Measurements from ENCODE around the gene NPEPL1. TPM values are rescaled to one million over a fixed set of nuclear protein-coding genes. Genes with fewer than 3 reads are reported as not detected.

The NPEPL1 gene
- total RNA-seq, 3 donors from 2014 or later = 26.8 to 35.7 (median 30.8) TPM

- intact Hi-C loops (cut with DNase I; ENCODE audit: low total_unique reads) = no loop called here
These were observed 14.5 kb downstream of the NPEPL1 start for GRCh38 chr20:58706975-58707681.

DNA sequence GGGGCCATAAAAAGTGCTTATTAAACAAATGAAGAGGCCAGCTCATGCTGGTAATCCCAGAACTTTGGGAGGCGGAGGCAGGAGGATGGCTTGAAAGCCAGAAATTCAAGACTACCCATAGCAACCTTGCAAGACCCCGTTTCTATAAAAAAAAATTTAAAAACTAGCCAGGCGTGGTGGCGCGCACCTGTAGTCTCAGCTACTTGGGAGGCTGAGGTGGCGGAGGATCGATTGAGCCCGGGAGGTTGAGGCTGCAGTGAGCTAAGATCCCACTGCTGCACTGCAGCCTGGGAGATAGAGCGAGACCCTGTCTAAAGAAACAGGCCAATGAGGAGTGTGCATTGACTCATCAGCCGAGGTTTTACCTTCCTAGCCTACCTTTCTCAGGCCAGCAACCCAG is 15.2 kb downstream of the NPEPL1 start:
- Histone ChIP-seq H3K9me3 (no peaks in the 10 kb centered on the region), H3K4me1 (no peaks in the 10 kb centered on the region), H3K27ac (no peak overlapping the region), H3K36me3 (no peaks in the 10 kb centered on the region), H3K4me3 (no peak overlapping the region), H3K27me3 (no peaks in the 10 kb centered on the region)
- intact Hi-C loops (cut with DNase I; ENCODE audit: low total_unique reads) = no loop called here
- peak in 1 of 2 donors; percentile 10 for DNase-seq (ENCODE audit: low spot score in 2 of 2)
- TF ChIP-seq POLR2AphosphoS5 (IDR thresholded peaks at IDR 0.05) = no peak
- no peak for TF ChIP-seq POLR2A (IDR thresholded peaks at IDR 0.05)
- TF ChIP-seq CTCF (IDR thresholded peaks at IDR 0.05) = no peak

More at GRCh38 chr20:58706975-58707681, 14.5 kb downstream of the NPEPL1 start:
- H3K27me3 ChIP-seq = no peaks in the 10 kb centered on the region
- H3K9me3 ChIP-seq = no peaks in the 10 kb centered on the region
- H3K27ac ChIP-seq = no peak overlapping the region
- DNase-seq (ENCODE audit: low spot score in 2 of 2) = peak in 1 of 2 donors; percentile 13
- H3K36me3 ChIP-seq = no peaks in the 10 kb centered on the region
- no peak overlapping the region for H3K4me3 ChIP-seq
- H3K4me1 ChIP-seq = no peaks in the 10 kb centered on the region
- TF ChIP-seq POLR2A (IDR thresholded peaks at IDR 0.05) = no peak

GRCh38 chr20:58708246-58708931 is 15.8 kb downstream of the NPEPL1 start:
- Histone ChIP-seq H3K27me3 (no peaks in the 10 kb centered on the region), H3K9me3 (no peaks in the 10 kb centered on the region), H3K4me3 (no peak overlapping the region), H3K4me1 (no peaks in the 10 kb centered on the region), H3K27ac (no peak overlapping the region), H3K36me3 (no peaks in the 10 kb centered on the region)
- intact Hi-C loops (cut with DNase I; ENCODE audit: low total_unique reads) = no loop called here
- TF ChIP-seq CTCF (IDR thresholded peaks at IDR 0.05) (no peak), POLR2AphosphoS5 (IDR thresholded peaks at IDR 0.05) (no peak), POLR2A (IDR thresholded peaks at IDR 0.05) (no peak)
- peak in 1 of 2 donors; percentile 10 for DNase-seq (ENCODE audit: low spot score in 2 of 2)

GRCh38 chr20:58709013-58709702 is 16.6 kb downstream of the NPEPL1 start:
- intact Hi-C loops (cut with DNase I; ENCODE audit: low total_unique reads) = no loop called here
- DNase-seq (ENCODE audit: low spot score in 2 of 2) = peak in 1 of 2 donors; percentile 10
- Histone ChIP-seq H3K27ac (no peak overlapping the region), H3K27me3 (no peaks in the 10 kb centered on the region), H3K9me3 (no peaks in the 10 kb centered on the region), H3K36me3 (no peaks in the 10 kb centered on the region), H3K4me1 (no peaks in the 10 kb centered on the region), H3K4me3 (no peak overlapping the region)
- TF ChIP-seq CTCF (IDR thresholded peaks at IDR 0.05) = no peak
- no peak for TF ChIP-seq POLR2A (IDR thresholded peaks at IDR 0.05)
- TF ChIP-seq POLR2AphosphoS5 (IDR thresholded peaks at IDR 0.05) = no peak

DNA sequence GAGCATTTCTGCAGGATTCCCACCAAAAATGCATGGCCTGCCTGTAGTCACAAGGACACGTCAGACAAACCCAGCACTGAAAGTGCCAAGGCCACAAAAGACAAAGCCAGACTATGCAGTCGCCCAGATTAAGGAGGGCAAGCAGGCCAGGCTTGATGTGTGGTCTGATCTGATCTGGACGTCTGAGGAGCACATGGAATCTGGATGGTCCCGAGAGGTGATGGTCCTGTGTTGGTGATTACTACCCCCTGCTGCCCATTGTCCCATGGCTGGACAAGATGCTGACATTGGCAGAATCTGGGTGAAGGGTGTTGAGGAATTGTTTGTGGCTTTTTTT is 17.1 kb downstream of the NPEPL1 start:
- H3K4me1 ChIP-seq = no peaks in the 10 kb centered on the region
- H3K27me3 ChIP-seq = no peaks in the 10 kb centered on the region
- no peaks in the 10 kb centered on the region for H3K36me3 ChIP-seq
- intact Hi-C loops (cut with DNase I; ENCODE audit: low total_unique reads) = no loop called here
- no peak overlapping the region for H3K4me3 ChIP-seq
- TF ChIP-seq CTCF (IDR thresholded peaks at IDR 0.05) (no peak), POLR2AphosphoS5 (IDR thresholded peaks at IDR 0.05) (no peak), POLR2A (IDR thresholded peaks at IDR 0.05) (no peak)
- peak in 1 of 2 donors; percentile 12 for DNase-seq (ENCODE audit: low spot score in 2 of 2)
- H3K9me3 ChIP-seq = no peaks in the 10 kb centered on the region
- H3K27ac ChIP-seq = no peak overlapping the region

Data from breast epithelium (tissue), 4 donors.